SK-N-SH (cell line): ENCODE measurements around the gene RFX2. TPM values are rescaled to one million over a fixed set of nuclear protein-coding genes. Genes with fewer than 3 reads are reported as not detected.

Experiments
- CTCF ChIA-PET: fragments of 300-600, 350-600 bp; formaldehyde crosslinking; extraction: SDS; loops from one replicate; lab custom pipeline; 2021; lab: Yijun Ruan, JAX
- POLR2A ChIA-PET: fragments of 350-600 bp; sonication (Branson Sonifier 250); formaldehyde crosslinking; extraction: SDS; loops from one replicate; lab custom pipeline; 2020; ENCODE audit warnings: antibody characterized with exemption, inconsistent platforms; lab: Yijun Ruan, JAX
- DNase-seq: peaks from one replicate; pipeline ENCODE4 v3.0.0; 2012
- H2AFZ ChIP-seq: fragments of 200-600 bp; sonication (generic); 2 replicates; pipeline ENCODE4 v1.8.1; 2016; ENCODE audit warnings: antibody characterized with exemption, mild to moderate bottlenecking, low read depth
- H3F3A ChIP-seq: fragments of 200-600 bp; sonication (generic); replicated peaks from 2 replicates; pipeline ENCODE3; 2016; ENCODE audit warnings: antibody characterized with exemption, mild to moderate bottlenecking; ENCODE audit not compliant: insufficient read depth
- H3K27ac ChIP-seq, 2 experiments: fragments of 200-500 bp in 1 of 2; fragments of 200-600 bp in 1 of 2; sonication (Bioruptor generic) in 1 of 2; sonication (generic), shearing (Covaris generic) in 1 of 2; 2 replicates each; pipeline versions ENCODE4 v1.5.1 to v1.6.1; 2014 to 2016; ENCODE audit warnings: low read depth in 2 of 2, inconsistent platforms in 1 of 2, low read length in 1 of 2, mild to moderate bottlenecking in 1 of 2, mixed read lengths in 1 of 2
- H3K27me3 ChIP-seq: fragments of 200-600 bp; sonication (generic), shearing (Covaris generic); 2 replicates; pipeline ENCODE4 v1.6.1; 2016; ENCODE audit warnings: mixed run types; ENCODE audit not compliant: insufficient read depth
- H3K36me3 ChIP-seq, 2 experiments: fragments of 200-500 bp in 1 of 2; fragments of 200-600 bp in 1 of 2; sonication (Bioruptor generic) in 1 of 2; sonication (generic) in 1 of 2; replicated peaks in 1 of 2; 2 replicates each; pipeline versions ENCODE3 to v1.5.1; 2014 to 2016; ENCODE audit warnings: low read length in 1 of 2, mild to moderate bottlenecking in 1 of 2; ENCODE audit not compliant: insufficient read depth in 2 of 2, control insufficient read depth in 1 of 2
- H3K4me1 ChIP-seq, 2 experiments: fragments of 200-500 bp in 1 of 2; fragments of 200-600 bp in 1 of 2; sonication (Bioruptor generic) in 1 of 2; sonication (generic), shearing (Covaris generic) in 1 of 2; 2 replicates each; pipeline versions ENCODE4 v1.5.1 to v1.6.1; 2014 to 2016; ENCODE audit warnings: low read depth in 1 of 2, low read length in 1 of 2, mixed run types in 1 of 2; ENCODE audit not compliant: insufficient read depth in 2 of 2, control insufficient read depth in 1 of 2
- H3K4me2 ChIP-seq: fragments of 200-600 bp; sonication (generic), shearing (Covaris generic); 2 replicates; pipeline ENCODE4 v1.6.1; 2017; ENCODE audit warnings: mixed run types
- H3K4me3 ChIP-seq, 2 experiments: fragments of 200-500 bp in 1 of 2; fragments of 200-600 bp in 1 of 2; sonication (Bioruptor generic) in 1 of 2; sonication (generic), shearing (Covaris generic) in 1 of 2; 2 replicates each; pipeline versions ENCODE4 v1.5.1 to v1.8.1; 2014 to 2016; ENCODE audit warnings: low read depth in 2 of 2, inconsistent platforms in 1 of 2, low read length in 1 of 2, mild to moderate bottlenecking in 1 of 2, mixed read lengths in 1 of 2, moderate library complexity in 1 of 2
- H3K79me2 ChIP-seq: fragments of 200-600 bp; sonication (generic); 2 replicates; pipeline ENCODE4 v1.8.1; 2017; ENCODE audit warnings: mild to moderate bottlenecking; ENCODE audit not compliant: insufficient read depth
- H3K9ac ChIP-seq: fragments of 200-600 bp; sonication (generic); 2 replicates; pipeline ENCODE4 v1.6.1; 2017; ENCODE audit warnings: mixed run types
- H3K9me2 ChIP-seq: fragments of 200-600 bp; sonication (generic); 2 replicates; pipeline ENCODE4 v1.6.1; 2017; ENCODE audit warnings: mixed run types
- H3K9me3 ChIP-seq: fragments of 200-600 bp; sonication (generic); 2 replicates; pipeline ENCODE4 v1.6.1; 2017; ENCODE audit warnings: mixed run types, mild to moderate bottlenecking, moderate library complexity
- H4K20me1 ChIP-seq: fragments of 200-600 bp; sonication (generic); 2 replicates; pipeline ENCODE4 v1.6.1; 2017; ENCODE audit warnings: mild to moderate bottlenecking, mixed run types; ENCODE audit not compliant: insufficient read depth
- CHD2 ChIP-seq: fragments of 150-350 bp; IDR thresholded peaks from 2 replicates; pipeline ENCODE4 v1.6.1; 2018; ENCODE audit warnings: low read length; ENCODE audit not compliant: partially characterized antibody
- ELF1 ChIP-seq: IDR thresholded peaks from 2 replicates; pipeline ENCODE4 v1.4.0; 2012
- EZH2phosphoT487 ChIP-seq: fragments of 200-600 bp; sonication (generic); IDR thresholded peaks from 2 replicates; pipeline ENCODE4 v1.6.1; 2017; ENCODE audit warnings: low read depth, mixed run types, mild to moderate bottlenecking, antibody characterized with exemption, moderate library complexity, borderline replicate concordance
- FOSL2 ChIP-seq: IDR thresholded peaks from 2 replicates; pipeline ENCODE4 v1.4.0; 2012; ENCODE audit warnings: low read depth, mild to moderate bottlenecking, moderate library complexity, borderline replicate concordance
- FOXJ3 ChIP-seq: sonication (generic); formaldehyde crosslinking; IDR thresholded peaks from 2 replicates; pipeline ENCODE4 v1.5.1; 2020; ENCODE audit warnings: mild to moderate bottlenecking, missing genetic modification reagents
- FOXM1 ChIP-seq: IDR thresholded peaks from 2 replicates; pipeline ENCODE4 v1.4.0; 2012; ENCODE audit warnings: low read depth, mild to moderate bottlenecking
- GABPA ChIP-seq: IDR thresholded peaks from 2 replicates; pipeline ENCODE4 v1.4.0; 2012; ENCODE audit warnings: low read depth, mild to moderate bottlenecking
- NFIC ChIP-seq: IDR thresholded peaks from 2 replicates; pipeline ENCODE4 v1.4.0; 2012; ENCODE audit warnings: borderline replicate concordance
- NRF1 ChIP-seq: IDR thresholded peaks from 2 replicates; pipeline ENCODE4 v1.6.1; 2012; ENCODE audit warnings: low read depth, mild to moderate bottlenecking, low read length
- RCOR1 ChIP-seq: fragments of 150-350 bp; IDR thresholded peaks from 2 replicates; pipeline ENCODE4 v1.6.1; 2017; ENCODE audit warnings: antibody characterized with exemption, low read length
- RXRA ChIP-seq: IDR thresholded peaks from 2 replicates; pipeline ENCODE4 v1.4.0; 2012; ENCODE audit warnings: low read depth, mild to moderate bottlenecking, borderline replicate concordance
- SIN3A ChIP-seq: IDR thresholded peaks from 2 replicates; pipeline ENCODE4 v1.6.1; 2012; ENCODE audit warnings: low read depth, mild to moderate bottlenecking, low read length, moderate library complexity, borderline replicate concordance
- TAF1 ChIP-seq: IDR thresholded peaks from 2 replicates; pipeline ENCODE4 v1.6.1; 2012; ENCODE audit warnings: low read depth, mild to moderate bottlenecking, low read length, moderate library complexity, borderline replicate concordance
- TCF12 ChIP-seq: IDR thresholded peaks from 2 replicates; pipeline ENCODE4 v1.4.0; 2012
- YY1 ChIP-seq: IDR thresholded peaks from 2 replicates; pipeline ENCODE4 v1.4.0; 2012; ENCODE audit warnings: low read depth, mild to moderate bottlenecking
- WGBS: methylation state at CpG from one replicate; pipeline ENCODE4 v1.1.6; 2017; ENCODE audit warnings: low lambda C conversion rate; 5-methylcytosine and 5-hydroxymethylcytosine counted together
- polyA plus RNA-seq, 3 experiments: library from polyadenylated mRNA; depleted of rRNA; stranded (reverse); fragments of >200 nt; gene quantifications; 2 replicates each; pipeline ENCODE4 v1.2.3, GENCODE V29; 2012
- TF ChIP-seq, protein P1 (sequence below): fragments of 150-350 bp; IDR thresholded peaks from 2 replicates; pipeline ENCODE4 v1.6.1; 2017; ENCODE audit warnings: antibody characterized with exemption, low read length, low read depth, borderline replicate concordance
- TF ChIP-seq, protein P2 (sequence below): IDR thresholded peaks from 2 replicates; pipeline ENCODE4; 2012
- TF ChIP-seq, protein P3 (sequence below): IDR thresholded peaks from 2 replicates; pipeline ENCODE4 v1.4.0; 2012; ENCODE audit warnings: low read depth, borderline replicate concordance
- TF ChIP-seq, protein P4 (sequence below): IDR thresholded peaks from 2 replicates; pipeline ENCODE4 v1.6.1; 2012; ENCODE audit warnings: mild to moderate bottlenecking, low read depth, low read length, moderate library complexity

Gene RFX2
- polyA plus RNA-seq, 1 of the 3 experiments (the other 2 are of a cell fraction) = 12.6 TPM

DNA sequence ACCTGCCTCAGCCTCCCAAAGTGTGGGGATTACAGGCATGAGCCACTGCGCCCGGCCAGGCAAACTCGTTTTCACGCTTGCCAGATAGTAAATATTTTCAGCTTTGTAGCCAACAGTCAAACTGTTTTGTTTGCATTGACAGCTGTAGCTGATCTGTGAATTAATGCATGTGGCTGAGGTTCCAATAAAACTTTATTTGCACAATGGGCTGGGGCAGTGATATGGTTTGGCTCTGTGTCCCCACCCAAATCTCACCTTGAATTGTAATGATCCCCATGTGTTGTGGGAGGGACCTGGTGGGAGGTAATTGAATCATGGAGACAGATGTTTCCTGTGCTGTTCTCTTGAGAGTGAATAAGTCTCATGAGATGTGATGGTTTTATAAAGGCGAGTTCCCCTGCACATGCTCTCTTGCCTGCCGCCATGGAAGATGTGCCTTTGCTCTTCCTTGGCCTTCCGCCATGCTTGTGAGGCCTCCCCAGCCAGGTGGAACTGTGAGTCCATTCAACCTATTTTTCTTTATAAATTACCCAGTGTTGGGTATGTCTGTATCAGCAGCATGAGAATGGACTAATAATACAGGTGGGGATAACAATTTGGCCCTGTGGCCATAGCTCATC is 110.0 kb downstream of the RFX2 start:
- H3K27me3 ChIP-seq = no peaks in the 10 kb centered on the region
- CTCF ChIA-PET = interaction anchor here (1.6 to 3.3 kb wide), 2 partner anchors 13 to 22 kb away, joined by 13 to 33 read pairs; no protein-coding TSS in a partner anchor
- POLR2A ChIA-PET = no interaction called here
- no peaks in the 10 kb centered on the region for H3K79me2 ChIP-seq
- WGBS = 90% methylated on average over 7 of the region's 7 CpGs
- no peak for DNase-seq
- no peak overlapping the region for H3K9ac ChIP-seq
- H3K9me2 ChIP-seq = no peaks in the 10 kb centered on the region
- H2AFZ ChIP-seq = no peak overlapping the region
- peaks cover 0 to 12% of the 10 kb centered on the region in 2 experiments for H3K36me3 ChIP-seq
- no peak overlapping the region for H3K4me2 ChIP-seq
- TF ChIP-seq EZH2phosphoT487 = no peak
- TF ChIP-seq NFIC = no peak
- TF ChIP-seq, protein P1, sequence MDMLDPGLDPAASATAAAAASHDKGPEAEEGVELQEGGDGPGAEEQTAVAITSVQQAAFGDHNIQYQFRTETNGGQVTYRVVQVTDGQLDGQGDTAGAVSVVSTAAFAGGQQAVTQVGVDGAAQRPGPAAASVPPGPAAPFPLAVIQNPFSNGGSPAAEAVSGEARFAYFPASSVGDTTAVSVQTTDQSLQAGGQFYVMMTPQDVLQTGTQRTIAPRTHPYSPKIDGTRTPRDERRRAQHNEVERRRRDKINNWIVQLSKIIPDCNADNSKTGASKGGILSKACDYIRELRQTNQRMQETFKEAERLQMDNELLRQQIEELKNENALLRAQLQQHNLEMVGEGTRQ = no peak
- TF ChIP-seq ELF1 = no peak
- no peak for TF ChIP-seq SIN3A
- TF ChIP-seq NRF1 = no peak
- peaks cover 0 to 4% of the 10 kb centered on the region in 2 experiments; a peak in 1 of 4 replicates for H3K4me1 ChIP-seq
- no peak overlapping the region for H3K27ac ChIP-seq
- H3K9me3 ChIP-seq = no peaks in the 10 kb centered on the region
- no peaks in the 10 kb centered on the region for H3F3A ChIP-seq
- H3K4me3 ChIP-seq = no peak overlapping the region
- no peaks in the 10 kb centered on the region for H4K20me1 ChIP-seq

DNA sequence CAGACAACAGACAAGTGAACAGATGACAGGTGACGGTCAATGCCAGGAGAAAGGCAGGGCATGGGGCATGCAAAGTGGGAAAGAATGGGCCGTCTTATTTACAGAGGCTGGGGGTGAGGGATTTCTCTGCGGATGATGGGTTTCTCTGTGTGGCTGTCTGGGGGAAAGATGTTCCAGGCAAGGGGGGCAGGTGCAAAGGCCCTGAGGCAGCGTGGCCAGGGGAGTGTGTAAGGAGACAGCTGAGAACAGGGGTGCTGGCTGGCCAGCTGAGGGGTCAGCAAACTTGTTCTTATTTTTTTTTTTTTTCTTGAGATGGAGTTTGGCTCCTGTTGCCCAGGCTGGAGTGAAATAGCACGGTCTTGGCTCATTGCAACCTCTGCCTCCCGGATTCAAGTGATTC is 110.6 kb downstream of the RFX2 start:
- H3F3A ChIP-seq = no peaks in the 10 kb centered on the region

More for the DNA sequence above, 110.6 kb downstream of the RFX2 start:
- no peak overlapping the region for H3K27ac ChIP-seq
- no peak overlapping the region for H2AFZ ChIP-seq
- no peaks in the 10 kb centered on the region for H3K79me2 ChIP-seq
- H3K27me3 ChIP-seq = no peaks in the 10 kb centered on the region
- ChIA-PET CTCF (interaction anchor here (1.6 to 3.3 kb wide), 2 partner anchors 13 to 23 kb away, joined by 13 to 33 read pairs; no protein-coding TSS in a partner anchor), POLR2A (no interaction called here)
- TF ChIP-seq CHD2 = no peak
- TF ChIP-seq, protein P2, sequence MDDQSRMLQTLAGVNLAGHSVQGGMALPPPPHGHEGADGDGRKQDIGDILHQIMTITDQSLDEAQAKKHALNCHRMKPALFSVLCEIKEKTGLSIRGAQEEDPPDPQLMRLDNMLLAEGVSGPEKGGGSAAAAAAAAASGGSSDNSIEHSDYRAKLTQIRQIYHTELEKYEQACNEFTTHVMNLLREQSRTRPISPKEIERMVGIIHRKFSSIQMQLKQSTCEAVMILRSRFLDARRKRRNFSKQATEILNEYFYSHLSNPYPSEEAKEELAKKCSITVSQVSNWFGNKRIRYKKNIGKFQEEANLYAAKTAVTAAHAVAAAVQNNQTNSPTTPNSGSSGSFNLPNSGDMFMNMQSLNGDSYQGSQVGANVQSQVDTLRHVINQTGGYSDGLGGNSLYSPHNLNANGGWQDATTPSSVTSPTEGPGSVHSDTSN = no peak
- TF ChIP-seq YY1 = no peak
- TF ChIP-seq, protein P3, sequence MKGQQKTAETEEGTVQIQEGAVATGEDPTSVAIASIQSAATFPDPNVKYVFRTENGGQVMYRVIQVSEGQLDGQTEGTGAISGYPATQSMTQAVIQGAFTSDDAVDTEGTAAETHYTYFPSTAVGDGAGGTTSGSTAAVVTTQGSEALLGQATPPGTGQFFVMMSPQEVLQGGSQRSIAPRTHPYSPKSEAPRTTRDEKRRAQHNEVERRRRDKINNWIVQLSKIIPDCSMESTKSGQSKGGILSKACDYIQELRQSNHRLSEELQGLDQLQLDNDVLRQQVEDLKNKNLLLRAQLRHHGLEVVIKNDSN = no peak
- TF ChIP-seq NRF1 = no peak
- no peak for TF ChIP-seq TAF1
- TF ChIP-seq FOXJ3 = no peak
- TF ChIP-seq FOXM1 = no peak
- TF ChIP-seq FOSL2 = no peak
- no peak for TF ChIP-seq TCF12
- no peak for TF ChIP-seq RCOR1
- no peak for TF ChIP-seq GABPA
- TF ChIP-seq, protein P4, sequence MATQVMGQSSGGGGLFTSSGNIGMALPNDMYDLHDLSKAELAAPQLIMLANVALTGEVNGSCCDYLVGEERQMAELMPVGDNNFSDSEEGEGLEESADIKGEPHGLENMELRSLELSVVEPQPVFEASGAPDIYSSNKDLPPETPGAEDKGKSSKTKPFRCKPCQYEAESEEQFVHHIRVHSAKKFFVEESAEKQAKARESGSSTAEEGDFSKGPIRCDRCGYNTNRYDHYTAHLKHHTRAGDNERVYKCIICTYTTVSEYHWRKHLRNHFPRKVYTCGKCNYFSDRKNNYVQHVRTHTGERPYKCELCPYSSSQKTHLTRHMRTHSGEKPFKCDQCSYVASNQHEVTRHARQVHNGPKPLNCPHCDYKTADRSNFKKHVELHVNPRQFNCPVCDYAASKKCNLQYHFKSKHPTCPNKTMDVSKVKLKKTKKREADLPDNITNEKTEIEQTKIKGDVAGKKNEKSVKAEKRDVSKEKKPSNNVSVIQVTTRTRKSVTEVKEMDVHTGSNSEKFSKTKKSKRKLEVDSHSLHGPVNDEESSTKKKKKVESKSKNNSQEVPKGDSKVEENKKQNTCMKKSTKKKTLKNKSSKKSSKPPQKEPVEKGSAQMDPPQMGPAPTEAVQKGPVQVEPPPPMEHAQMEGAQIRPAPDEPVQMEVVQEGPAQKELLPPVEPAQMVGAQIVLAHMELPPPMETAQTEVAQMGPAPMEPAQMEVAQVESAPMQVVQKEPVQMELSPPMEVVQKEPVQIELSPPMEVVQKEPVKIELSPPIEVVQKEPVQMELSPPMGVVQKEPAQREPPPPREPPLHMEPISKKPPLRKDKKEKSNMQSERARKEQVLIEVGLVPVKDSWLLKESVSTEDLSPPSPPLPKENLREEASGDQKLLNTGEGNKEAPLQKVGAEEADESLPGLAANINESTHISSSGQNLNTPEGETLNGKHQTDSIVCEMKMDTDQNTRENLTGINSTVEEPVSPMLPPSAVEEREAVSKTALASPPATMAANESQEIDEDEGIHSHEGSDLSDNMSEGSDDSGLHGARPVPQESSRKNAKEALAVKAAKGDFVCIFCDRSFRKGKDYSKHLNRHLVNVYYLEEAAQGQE = no peak
- TF ChIP-seq RXRA = no peak
- TF ChIP-seq ELF1 = no peak
- no peaks in the 10 kb centered on the region for H3K9me2 ChIP-seq
- H3K9ac ChIP-seq = no peak overlapping the region
- no peaks in the 10 kb centered on the region for H4K20me1 ChIP-seq
- no peak overlapping the region for H3K4me2 ChIP-seq
- peaks cover 0 to 11% of the 10 kb centered on the region in 2 experiments; a peak in 1 of 4 replicates for H3K4me1 ChIP-seq
- 97% methylated on average over 6 of the region's 6 CpGs for WGBS
- H3K4me3 ChIP-seq = no peak overlapping the region
- no peaks in the 10 kb centered on the region for H3K9me3 ChIP-seq
- DNase-seq = no peak
- H3K36me3 ChIP-seq = peaks cover 0 to 12% of the 10 kb centered on the region in 2 experiments
